H54 (cell line): ENCODE results near the gene C1orf35.

Experiments
- DNase-seq: peaks from one replicate; pipeline ENCODE4 v3.0.0; 2011; ENCODE audit warnings: low spot score, mixed read lengths; ENCODE audit not compliant: insufficient read length
- FAIRE-seq: peaks from 3 replicates; lab custom pipeline; 2011; peaks lifted over from hg19 to GRCh38; lab: Jason Lieb, UNC
- POLR2A ChIP-seq: IDR thresholded peaks from 2 replicates; pipeline ENCODE4 v1.6.1; 2011; ENCODE audit warnings: low read depth, mild to moderate bottlenecking, low read length

C1orf35 gene

GRCh38 chr1:228081144-228081543 is 22.0 kb downstream of the C1orf35 start:
- DNase-seq (no peak), FAIRE-seq (no peak)

GRCh38 chr1:228079601-228080263 is 23.4 kb downstream of the C1orf35 start:
- FAIRE-seq (no peak), DNase-seq (no peak)
- no peak for TF ChIP-seq POLR2A

More at GRCh38 chr1:228081144-228081543, 22.0 kb downstream of the C1orf35 start:
- no peak for TF ChIP-seq POLR2A

- FAIRE-seq (no peak), DNase-seq (no peak)
- TF ChIP-seq POLR2A = no peak
These were observed 24.1 kb downstream of the C1orf35 start for GRCh38 chr1:228079013-228079412.

GRCh38 chr1:228077565-228078330 is 25.4 kb downstream of the C1orf35 start:
- FAIRE-seq (no peak), DNase-seq (no peak)
- TF ChIP-seq POLR2A = no peak

GRCh38 chr1:228076796-228077430 is 26.2 kb downstream of the C1orf35 start:
- no peak for DNase-seq
- FAIRE-seq = no peak
- no peak for TF ChIP-seq POLR2A

- 0 out of 2 replicates have a peak, but pooled peaks have one; percentile 17 for TF ChIP-seq POLR2A
- DNase-seq = no peak
- FAIRE-seq = no peak
These were observed 27.3 kb downstream of the C1orf35 start for GRCh38 chr1:228075801-228076271.

- no peak for TF ChIP-seq POLR2A
- no peak for FAIRE-seq
- DNase-seq = no peak
These were observed 28.0 kb downstream of the C1orf35 start for GRCh38 chr1:228074954-228075730.

GRCh38 chr1:228073857-228074545 is 29.1 kb downstream of the C1orf35 start:
- no peak for DNase-seq
- no peak for FAIRE-seq
- TF ChIP-seq POLR2A = no peak

- no peak for DNase-seq
- no peak for FAIRE-seq
- TF ChIP-seq POLR2A = no peak
These were observed 29.9 kb downstream of the C1orf35 start for GRCh38 chr1:228073061-228073856.

GRCh38 chr1:228072658-228073043 is 30.5 kb downstream of the C1orf35 start:
- DNase-seq (no peak), FAIRE-seq (no peak)
- no peak for TF ChIP-seq POLR2A

- no peak for TF ChIP-seq POLR2A
- FAIRE-seq (no peak), DNase-seq (no peak)
These were observed 31.1 kb downstream of the C1orf35 start for GRCh38 chr1:228071839-228072657.
